ENCODE results near the gene NTNG1. TPM values are rescaled to one million over a fixed set of nuclear protein-coding genes. Genes with fewer than 3 reads are reported as not detected.

Gene NTNG1
- total and polyA plus RNA-seq, 12 donors: 0.13 to 4.6 (median 2.8) TPM; not detected in 2

- 0 to 2% (median 0%) methylated on average over 5 of the region's 5 CpGs for WGBS, 4 donors
- H3K27me3 ChIP-seq: peaks cover 13% of the 10 kb centered on the region
- TF ChIP-seq POLR2A (IDR thresholded peaks at IDR 0.05): no peak
- TF ChIP-seq CTCF (IDR thresholded peaks at IDR 0.05): peak; percentile 30 to 75 (median 54)
- peaks cover 12 to 19% of the 10 kb centered on the region in 2 donors for H3K4me1 ChIP-seq (replicated peaks in 1 of 2)
- H3K9me3 ChIP-seq (replicated peaks in 1 of 3): no peaks in the 10 kb centered on the region
- H3K27ac ChIP-seq: peak overlapping the region in 1 of 5 donors; percentile 13
- peak overlapping the region in 2 of 4 donors; percentile 10 to 60 for H3K4me3 ChIP-seq
- DNase-seq: no peak
- no peaks in the 10 kb centered on the region for H3K36me3 ChIP-seq (replicated peaks in 1 of 2)
- intact Hi-C loops (cut with DNase I): no loop called here
Observed at GRCh38 chr1:107142140-107142542, 1.3 kb downstream of the NTNG1 start.

GRCh38 chr1:107142666-107143065 lies 1.8 kb downstream of the NTNG1 start:
- no peak overlapping the region for H3K27ac ChIP-seq
- H3K4me1 ChIP-seq (replicated peaks in 1 of 2): peaks cover 12 to 19% of the 10 kb centered on the region in 2 donors
- DNase-seq: no peak
- H3K36me3 ChIP-seq (replicated peaks in 1 of 2): no peaks in the 10 kb centered on the region
- WGBS, 4 donors: 32 to 48% (median 41%) methylated on average over 2 of the region's 2 CpGs
- no peak overlapping the region for H3K4me3 ChIP-seq
- peaks cover 13% of the 10 kb centered on the region for H3K27me3 ChIP-seq
- no peaks in the 10 kb centered on the region for H3K9me3 ChIP-seq (replicated peaks in 1 of 3)
- TF ChIP-seq CTCF (IDR thresholded peaks at IDR 0.05) (no peak), POLR2A (IDR thresholded peaks at IDR 0.05) (no peak)
- intact Hi-C loops (cut with DNase I): no loop called here

- TF ChIP-seq CTCF (IDR thresholded peaks at IDR 0.05) (no peak), POLR2A (IDR thresholded peaks at IDR 0.05) (no peak)
- Histone ChIP-seq H3K27ac (no peak overlapping the region), H3K4me3 (no peak overlapping the region), H3K27me3 (peaks cover 11% of the 10 kb centered on the region), H3K9me3 (replicated peaks in 1 of 3) (no peaks in the 10 kb centered on the region), H3K36me3 (replicated peaks in 1 of 2) (no peaks in the 10 kb centered on the region), H3K4me1 (replicated peaks in 1 of 2) (peaks cover 4 to 10% of the 10 kb centered on the region in 2 donors)
- intact Hi-C loops (cut with DNase I): no loop called here
- WGBS, 4 donors: 57 to 77% (median 68%) methylated on average over 3 of the region's 3 CpGs
- DNase-seq: no peak
Observed at GRCh38 chr1:107145637-107146036, 4.8 kb downstream of the NTNG1 start.

- no peak for DNase-seq
- Histone ChIP-seq H3K9me3 (replicated peaks in 1 of 3) (no peaks in the 10 kb centered on the region), H3K4me3 (no peak overlapping the region), H3K4me1 (replicated peaks in 1 of 2) (no peaks in the 10 kb centered on the region), H3K36me3 (replicated peaks in 1 of 2) (no peaks in the 10 kb centered on the region), H3K27me3 (peaks cover 7% of the 10 kb centered on the region), H3K27ac (no peak overlapping the region)
- TF ChIP-seq CTCF (IDR thresholded peaks at IDR 0.05): no peak
- no peak for TF ChIP-seq POLR2A (IDR thresholded peaks at IDR 0.05)
- intact Hi-C loops (cut with DNase I): no loop called here
- 72 to 77% (median 74%) methylated on average over 6 of the region's 6 CpGs for WGBS, 4 donors
Observed at GRCh38 chr1:107147843-107148242, 7.0 kb downstream of the NTNG1 start.
